Measurements from ENCODE around the gene GRIN2A.

Gene GRIN2A

DNA sequence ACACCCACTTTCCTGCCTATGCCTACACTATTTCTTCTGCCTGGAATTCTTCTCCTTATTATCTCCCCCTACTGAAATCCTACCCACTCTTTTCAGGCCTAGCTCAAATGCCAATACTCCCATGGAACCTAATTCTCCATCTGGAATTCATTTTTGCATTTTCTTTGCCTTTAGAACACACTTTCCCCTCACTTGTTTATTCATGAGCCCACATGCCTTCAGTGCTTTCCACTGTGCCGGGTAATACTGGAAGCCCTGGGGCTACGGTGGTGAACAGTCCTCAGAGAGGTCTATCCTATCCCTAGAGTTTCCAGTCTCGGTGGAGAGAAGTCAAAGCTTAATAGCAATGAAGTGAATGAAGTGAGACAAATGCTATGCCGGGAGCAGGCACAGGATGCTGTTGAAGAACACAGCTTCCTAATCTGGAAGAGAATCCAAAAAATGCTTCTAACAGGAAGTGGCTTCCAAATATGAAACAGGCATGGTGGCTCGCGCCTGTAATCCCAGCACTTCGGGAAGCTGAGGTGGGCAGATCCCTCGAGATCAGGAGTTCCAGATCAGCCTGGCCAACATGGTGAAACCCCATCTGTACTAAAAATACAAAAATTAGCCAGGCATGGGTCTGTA, 322.4 kb downstream of the GRIN2A start:
- DNase-seq (ENCODE audit: low read depth), result no peak

DNA sequence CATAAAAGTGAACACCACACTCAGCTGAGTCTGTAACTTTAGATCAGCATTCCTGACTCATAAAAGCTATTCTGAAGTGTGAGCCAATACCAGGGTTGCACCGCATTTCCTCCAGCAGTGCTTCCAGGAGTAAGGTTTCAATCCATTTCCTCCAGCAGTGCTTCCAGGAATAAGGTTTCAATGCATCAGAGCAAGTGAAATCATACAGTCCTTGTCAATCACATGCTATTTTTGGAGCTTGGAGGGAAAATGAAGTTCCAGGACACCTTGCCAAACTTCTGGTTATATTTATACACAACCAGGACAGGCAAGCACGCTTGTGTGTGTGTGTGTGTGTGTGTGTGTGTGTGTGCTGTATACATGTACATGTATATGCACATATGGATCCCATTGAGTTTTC, 327.6 kb downstream of the GRIN2A start:
- DNase-seq (ENCODE audit: low read depth), result no peak

DNA sequence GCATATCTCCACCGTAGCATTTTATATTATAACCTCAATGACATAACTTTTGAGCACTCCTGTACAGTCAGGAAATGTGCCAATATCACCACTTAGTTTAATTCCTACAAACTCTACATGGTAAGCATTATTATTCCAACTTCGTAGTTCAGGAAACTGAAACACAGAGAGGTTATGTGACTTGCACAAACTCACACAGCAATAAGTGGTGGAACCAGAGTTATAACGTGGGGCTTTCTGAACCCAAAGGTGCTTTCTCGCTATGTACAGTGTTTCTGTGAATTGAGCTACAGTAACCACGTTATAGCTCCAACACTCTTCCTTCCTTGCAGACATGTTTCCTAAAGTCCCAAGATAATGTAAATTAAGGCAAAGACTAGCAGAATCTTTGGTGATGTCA, 330.2 kb downstream of the GRIN2A start:
- DNase-seq (ENCODE audit: low read depth), result no peak

DNA sequence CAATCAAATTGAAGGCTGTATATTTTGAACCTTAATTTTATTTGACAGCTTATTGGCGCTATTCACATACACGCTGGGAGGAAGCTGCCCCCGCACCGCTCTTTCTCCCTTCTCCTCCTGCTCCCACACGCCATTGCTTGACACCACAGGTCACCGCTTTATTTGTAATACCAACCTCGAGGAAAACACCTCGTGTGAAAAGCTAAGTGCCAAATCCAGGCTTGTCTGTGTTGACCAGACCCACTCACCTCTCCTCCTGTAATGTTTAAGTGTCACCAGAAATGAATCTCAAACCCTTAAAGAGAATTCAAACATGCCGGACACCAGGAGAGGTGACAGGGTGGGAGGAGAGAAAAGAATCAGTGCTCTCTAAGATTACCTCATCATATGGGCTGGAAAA, 331.4 kb downstream of the GRIN2A start:
- DNase-seq (ENCODE audit: low read depth), result no peak

DNA sequence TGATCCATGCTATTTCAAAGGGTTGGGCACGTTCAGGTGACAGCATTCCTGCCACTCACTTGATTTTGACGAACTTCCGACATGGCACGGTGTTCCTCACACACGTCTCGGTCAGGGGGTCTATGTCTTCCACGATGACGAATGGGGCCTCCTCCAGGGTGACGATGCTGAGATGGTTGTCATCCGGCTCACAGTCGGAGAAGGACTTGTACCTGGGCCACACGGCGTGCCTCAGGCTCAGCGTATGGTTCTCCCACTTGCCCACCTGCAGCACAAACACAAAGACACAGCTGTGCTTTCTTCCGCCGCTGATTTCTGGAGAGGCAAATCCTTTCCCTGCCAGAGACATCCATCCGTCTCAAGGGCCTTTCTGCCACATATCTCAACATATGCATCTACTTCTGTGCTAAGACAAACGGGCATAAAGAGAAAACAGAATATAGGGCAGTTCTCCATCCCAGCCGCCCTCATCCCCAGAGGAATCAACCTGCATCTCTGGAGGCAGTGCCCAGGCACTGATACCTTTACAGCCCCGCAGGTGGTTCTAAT, 332.5 kb downstream of the GRIN2A start:
- DNase-seq (ENCODE audit: low read depth), result no peak

DNA sequence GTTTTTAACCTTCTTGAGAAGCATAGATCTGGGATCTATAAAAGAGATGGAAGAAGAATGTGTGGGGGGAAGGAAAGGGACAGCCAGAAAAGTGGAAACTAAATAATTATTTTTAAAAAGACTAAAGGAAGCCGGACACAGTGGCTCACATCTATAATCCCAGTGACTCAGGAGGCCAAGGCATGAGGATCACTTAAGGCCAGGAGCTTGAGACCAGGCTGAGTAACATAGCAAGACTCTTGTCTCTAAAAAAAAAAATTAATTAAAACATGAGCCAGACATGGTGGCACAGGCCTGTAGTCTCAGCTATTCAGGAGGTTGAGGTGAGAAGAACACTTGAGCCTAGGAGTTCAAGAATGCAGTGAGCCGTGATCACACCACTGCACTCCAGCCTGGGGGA, 335.1 kb downstream of the GRIN2A start:
- DNase-seq (ENCODE audit: low read depth), result no peak

DNA sequence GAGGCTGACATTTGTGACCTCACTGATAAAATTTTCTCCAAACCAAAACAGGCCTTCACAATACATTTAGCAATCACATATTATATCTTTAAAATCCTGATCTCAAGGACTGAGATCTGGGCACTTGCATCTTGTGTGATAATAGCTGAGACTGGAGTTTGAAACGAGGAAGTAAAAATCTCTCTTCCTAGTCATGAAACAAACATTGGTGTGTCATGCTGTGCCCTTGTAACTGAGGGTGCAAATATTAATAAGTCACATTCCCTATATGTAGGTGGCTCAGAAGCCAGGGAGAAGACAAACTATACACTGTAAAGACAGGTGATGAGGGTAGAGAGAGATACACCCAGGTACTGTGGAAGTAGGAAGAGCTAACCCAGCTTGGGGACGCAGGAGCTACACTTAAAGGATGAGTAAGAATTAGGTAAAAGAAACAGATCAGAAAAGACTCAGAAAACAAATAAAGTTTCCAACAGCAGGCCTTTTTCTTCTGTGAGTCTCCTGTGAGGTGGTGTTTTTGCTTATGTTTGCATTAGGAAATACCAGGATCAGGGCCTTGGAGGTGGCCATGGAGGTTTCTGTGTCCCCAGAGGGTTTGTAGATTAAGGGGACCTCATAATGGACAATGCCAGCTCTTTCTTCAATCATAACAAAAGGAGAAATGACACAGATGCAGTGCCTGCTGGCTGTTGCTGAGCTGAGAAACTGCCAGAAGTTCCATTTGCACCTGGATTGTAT, 335.7 kb downstream of the GRIN2A start:
- DNase-seq (ENCODE audit: low read depth), result no peak

DNA sequence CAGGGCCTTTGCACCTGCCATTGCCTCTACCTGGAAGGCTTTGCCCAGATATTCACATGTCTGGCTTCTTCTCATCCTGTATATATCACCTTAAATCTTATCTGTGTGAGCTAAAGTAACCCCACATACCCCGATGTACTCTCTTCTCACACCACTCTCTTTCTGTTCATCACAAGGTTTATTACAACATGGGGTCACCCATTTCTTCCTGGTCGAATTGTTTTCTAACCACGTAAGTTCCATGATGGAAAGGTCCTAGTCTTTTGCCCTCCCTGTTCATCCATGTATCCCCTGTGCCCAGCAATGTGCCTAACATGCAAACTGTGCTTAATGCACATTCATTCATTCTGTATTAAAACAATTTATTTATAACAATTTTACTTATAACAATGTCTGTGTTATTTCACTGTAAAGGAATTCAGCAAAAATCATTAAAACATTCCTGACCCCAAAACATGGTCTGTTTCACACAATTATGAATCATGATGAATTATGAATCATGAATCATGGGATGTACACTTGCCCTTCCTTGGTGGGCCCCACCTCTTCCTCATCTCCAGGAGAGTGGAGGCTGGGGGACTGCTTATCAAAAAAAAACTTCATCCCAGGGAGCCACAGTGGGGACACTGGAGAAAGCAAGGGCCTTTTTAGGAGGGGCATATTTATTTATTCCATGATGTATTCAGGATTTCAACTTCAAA, 336.4 kb downstream of the GRIN2A start:
- DNase-seq (ENCODE audit: low read depth), result no peak

DNA sequence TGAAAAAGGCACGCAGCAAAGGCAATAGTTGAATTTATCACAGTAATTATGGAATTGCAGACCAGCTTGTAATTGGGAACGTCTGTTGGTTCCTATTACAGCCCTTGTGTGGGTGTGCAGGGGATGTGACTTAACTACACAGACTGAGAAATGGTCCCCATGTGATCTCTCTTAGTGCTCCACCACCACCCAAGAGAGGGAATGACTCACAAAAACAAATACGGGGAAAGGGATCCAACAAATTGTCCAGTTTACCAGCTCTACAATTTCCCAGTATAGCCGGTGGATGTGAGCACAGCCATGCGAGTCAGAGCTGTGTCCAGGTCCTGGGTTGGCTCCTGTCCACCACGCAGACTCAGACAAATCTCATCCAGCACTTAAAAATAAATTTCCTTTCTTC, 337.9 kb downstream of the GRIN2A start:
- DNase-seq (ENCODE audit: low read depth), result no peak

DNA sequence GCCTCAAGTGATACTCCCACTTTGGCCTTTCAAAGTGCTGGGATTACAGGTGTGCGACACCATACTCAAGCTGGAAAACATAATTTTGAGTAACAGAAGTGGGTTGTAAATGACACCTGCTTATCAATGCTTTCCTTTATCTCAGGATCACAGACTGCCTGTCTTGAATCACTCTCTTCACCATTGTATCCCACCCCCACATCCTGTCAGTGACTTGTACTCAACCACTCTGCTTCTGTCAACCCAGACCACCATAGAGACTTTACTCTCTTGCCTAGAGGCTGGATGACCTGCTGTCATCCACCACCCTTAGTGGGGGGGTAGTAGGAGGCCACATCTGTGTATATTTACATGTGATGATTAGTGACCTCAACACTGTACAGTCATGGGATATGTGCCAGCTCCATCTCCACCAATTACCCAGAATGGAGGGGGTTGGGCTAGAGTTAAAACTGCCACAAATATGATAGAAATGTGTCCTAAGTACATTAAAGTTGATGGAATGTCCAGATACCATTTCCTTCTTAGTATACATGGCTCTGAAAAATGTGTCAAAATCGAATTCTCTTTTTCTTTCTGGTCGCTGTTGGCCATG, 338.7 kb downstream of the GRIN2A start:
- DNase-seq (ENCODE audit: low read depth), result no peak

DNA sequence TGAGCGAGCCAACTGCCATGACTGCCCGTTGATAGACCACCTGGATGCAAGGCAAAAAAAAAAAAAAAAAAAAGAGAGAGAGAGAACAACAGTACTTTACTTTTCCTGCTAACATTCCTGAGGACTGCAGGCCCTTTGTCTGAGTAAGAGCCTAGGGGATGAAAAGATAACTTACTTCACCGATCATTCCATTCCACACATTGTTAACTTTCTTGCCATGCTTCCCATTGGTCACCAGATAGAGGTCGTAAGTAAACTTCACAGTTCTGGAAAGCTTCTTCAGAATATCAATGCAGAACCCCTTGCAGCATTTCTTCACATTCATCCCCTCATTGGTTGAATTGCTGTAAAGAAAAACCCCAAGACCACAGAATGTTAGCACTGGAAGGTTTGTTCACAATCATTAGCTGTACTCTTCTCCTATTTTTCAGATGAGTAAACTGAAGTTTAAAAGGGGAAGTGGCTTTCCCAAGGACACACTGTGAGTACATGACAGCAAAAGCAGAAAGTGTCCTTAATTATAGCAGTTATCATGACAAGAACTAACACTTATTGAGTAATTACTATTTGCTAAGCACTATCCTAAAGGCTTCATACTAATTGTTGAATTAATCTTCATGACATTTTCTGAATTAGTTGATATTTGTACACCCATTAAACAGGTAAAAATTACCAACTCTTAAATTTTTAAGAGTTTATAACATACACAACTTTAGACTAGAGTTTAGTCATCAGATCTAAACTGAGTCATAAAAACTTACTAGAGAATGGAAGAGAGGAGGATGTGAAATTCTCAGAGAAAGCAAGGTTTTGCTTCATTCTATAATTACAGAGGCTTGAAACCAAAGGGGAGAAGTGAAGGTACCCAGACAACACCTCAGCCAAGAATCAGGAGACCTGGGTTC, 341.2 kb downstream of the GRIN2A start:
- DNase-seq (ENCODE audit: low read depth), result no peak

DNA sequence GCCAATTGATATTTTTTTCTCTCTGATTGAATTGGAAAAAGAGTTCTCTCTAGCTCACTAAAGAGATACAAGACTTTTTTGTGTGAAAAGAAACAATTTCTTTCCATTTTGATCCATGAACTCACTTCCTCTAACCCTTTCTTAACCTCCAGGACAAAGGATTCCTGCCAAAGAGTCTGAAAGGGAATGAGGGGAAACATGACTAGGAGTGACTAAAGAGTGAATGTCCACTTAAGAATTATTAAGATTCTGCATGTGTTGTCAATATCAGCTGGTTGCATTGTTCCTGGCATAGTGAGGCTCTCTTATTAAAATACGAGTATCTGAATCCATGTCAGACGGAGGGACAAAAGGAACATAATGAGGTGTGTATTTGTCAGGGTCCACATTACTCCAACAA, 344.7 kb downstream of the GRIN2A start:
- DNase-seq (ENCODE audit: low read depth), result no peak

DNA sequence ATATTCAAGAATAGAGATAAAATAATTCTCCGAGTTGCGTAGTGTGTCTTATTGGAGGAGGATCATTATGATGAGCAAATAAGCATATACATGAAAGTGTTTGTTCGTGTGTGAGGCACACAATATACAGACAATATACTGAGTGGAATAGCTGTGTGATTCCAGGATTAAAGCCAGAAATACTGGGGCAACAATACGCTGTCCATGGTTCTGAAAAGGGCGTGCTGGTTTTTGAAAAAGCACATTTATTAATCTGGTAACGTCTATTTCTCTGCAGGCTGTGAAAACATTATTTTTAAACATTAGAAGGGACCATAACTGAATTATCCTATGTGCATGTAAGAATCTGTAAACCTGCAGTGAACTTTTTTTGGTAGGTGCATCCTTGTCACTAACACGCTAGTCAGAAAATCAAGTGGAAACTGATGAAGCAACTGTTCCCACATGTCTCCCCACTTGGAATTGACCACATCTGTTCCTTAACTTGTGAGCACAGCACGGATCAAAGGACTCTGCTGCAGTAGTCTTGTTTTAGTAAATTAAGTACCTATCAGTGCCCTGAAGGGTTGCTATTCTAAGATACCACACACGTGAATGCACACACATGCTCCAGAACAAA, 346.0 kb downstream of the GRIN2A start:
- DNase-seq (ENCODE audit: low read depth), result no peak

DNA sequence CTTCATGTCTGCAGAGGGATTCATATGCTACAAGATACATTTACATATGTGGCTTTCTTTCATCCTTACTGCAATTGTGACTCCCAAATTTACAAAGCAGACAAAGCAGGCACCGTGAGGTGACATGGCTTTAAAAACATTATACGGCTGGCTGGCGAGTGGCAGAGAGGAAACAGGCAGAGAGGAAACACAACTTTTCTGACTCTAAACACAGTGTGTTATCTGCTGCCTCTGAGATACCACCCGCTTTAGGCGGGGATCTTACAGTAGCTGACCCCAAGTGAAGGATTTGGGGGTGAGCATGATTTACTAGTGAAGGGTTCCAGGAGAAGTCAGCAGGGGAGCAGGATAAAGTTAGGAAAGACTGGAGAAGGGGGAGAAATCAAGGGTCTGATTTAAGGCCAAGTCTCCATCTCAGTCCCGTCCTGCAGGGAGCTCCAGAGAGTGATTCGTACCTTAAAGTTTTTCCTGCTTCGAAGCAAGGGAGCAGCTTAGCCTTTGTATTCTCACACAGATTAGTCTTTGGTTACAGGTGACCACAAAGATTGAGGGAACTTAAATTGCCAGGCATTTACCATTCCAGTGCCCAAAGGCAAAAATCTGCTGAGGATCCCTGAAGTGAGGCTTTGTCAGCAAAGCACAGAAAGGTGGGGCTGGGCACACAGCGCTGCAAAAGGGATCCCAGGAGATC, 355.0 kb downstream of the GRIN2A start:
- no peak for DNase-seq (ENCODE audit: low read depth)

DNA sequence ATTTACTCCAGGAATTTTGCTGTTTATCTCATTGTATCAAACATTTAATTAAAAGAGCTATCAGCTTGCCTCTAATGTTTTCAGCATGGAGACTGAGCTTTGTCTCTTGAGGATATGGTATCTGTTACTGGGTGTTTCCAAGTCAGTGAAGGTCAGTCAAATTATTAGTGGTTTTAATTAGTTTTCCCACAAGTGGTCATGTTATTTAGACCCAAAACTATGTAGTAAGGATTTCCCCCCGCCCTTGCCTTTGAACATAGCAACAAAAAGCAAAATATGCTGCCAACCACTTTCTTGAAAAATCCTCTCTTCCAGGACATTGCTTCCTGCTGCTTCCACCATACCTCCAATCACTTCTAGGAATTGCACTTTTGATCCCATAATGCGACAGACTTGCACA, 355.6 kb downstream of the GRIN2A start:
- no peak for DNase-seq (ENCODE audit: low read depth)

DNA sequence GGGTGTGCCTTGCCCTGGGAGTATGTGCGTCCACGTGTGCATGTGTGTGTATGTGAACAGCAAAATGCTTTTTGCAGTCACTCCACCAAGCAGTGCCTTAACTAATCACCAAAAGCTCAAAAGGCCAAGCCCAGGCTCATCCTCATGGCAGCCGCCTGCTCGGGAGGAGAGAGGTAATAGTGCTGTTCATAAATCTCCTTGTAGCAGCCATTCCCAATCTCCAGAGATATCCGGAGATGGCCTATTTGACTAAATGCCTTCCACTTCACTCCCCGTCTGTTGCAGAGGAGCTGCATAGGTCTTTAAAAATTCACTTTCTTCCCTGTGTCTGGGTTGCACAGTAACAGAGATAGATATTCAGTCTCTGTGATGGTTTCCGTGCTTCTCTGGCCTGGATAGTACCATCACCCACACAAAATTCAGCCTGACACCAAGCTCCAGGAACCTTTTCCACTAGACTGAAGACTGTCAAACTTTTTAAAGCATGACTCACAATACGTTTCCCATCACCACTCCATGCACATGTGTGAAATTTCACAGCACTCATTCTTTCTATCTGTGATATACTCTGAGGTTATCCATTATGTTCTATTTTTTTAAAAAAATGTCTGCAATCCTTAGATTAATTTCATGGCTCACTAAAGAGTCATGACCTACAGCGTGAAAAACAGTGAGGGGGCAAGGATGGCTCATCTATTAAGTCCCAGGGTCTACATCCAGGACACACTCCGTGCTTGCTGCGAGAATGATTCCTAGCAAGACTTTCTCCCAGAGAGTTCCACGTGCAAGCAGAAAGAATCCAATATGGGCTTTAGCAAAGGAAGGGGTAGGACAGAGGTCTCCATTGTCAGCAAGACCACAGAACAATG, 357.8 kb downstream of the GRIN2A start:
- no peak for DNase-seq (ENCODE audit: low read depth)

DNA sequence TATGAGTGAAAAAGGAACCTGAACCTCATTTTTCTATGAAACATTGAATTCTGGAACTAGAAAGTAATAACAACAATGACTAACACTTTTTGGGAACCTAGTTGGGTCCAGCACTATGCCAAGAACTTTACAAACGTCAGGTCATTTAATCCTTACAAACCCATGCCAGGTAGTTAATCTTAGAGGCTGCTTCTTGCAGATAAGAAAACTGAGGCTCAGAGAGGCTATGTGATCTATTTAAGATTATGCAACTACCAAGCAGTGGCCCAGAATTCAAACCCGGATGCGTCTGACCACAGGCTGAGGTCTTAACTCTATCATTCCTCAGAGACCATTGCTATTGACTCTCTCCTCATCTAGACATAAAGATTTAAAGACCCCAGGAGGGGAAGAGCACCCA, 358.7 kb downstream of the GRIN2A start:
- no peak for DNase-seq (ENCODE audit: low read depth)

DNA sequence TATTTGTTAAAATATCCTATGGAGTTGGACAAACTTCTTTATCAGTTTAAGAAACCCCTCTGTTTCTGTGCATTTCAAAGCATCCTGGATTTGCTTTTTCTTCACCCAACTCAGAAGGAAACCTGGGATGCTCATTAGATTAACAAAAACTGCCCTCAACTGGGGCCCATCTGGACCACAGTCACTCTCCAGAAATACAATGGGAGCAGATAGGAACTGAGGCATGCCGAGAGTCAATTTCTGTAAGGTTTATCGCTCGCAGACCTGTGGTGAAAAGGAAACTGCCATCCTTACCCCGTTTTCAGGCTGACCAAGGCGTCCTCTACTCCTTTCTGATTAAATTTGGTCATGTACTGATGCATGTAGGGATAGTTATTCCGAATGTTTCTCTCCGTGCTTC, 360.3 kb downstream of the GRIN2A start:
- no peak for DNase-seq (ENCODE audit: low read depth)

DNA sequence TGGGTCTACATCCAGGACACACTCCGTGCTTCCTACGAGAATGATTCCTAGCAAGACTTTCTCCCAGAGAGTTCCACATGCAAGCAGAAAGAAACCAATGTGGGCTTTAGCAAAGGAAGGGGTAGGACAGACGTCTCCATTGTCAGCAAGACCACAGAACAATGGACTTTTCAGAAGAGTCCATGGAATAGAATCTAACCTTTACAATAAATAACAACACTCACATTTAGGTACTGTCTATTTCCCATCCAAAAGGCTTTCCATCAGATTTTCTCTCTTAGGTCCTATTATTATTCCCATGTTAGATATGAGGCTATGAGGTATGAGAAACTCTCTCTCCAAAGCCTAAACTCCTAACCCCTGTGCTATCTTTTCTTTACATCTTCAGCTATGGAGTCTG, 360.9 kb downstream of the GRIN2A start:
- DNase-seq (ENCODE audit: low read depth), result no peak

All from activated gamma-delta T cell treated with anti-CD3 and anti-CD28 coated beads, Interleukin-2, amount 50 U/mL, for 16 hours (primary cell).